ENCODE measurements around the gene ARPC1B.
"Not testable (repeated sequence)": the region's sequence is repeated elsewhere in the genome, so short reads cannot be mapped to it uniquely, and the experiment has no call there.

The ARPC1B gene

DNA sequence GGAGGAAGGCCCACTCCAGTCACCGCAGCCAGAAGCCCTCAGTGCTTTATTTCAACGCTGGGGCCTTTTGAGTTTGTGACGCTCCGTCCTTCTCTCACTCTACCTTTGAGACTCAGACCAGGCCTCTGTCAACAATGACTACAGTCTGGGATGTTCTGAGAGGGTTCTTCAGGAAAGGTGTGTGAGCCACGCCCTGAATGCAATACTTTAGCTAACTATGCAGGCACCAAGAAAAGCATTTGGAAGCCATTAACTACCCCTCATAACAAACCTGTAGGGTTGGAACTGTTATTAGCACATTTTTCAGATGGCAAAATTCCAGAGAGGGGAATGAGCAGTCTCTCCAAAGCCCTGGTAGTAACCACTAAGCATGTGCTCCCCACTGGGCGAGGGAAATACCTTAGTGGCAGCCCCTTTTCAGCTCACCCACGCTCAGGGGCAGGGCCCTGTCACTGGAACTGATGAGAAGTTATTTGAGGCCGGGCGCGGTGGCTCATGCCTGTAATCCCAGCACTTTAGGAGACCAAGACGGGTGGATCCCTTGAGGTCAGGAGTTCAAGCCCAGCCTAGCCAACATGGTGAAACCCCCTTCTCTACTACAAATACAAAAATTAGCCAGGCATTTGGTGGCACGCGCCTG, 5.7 kb upstream of the ARPC1B start:
- DNase-seq (ENCODE audit: low read depth, low spot score) = no peak

DNA sequence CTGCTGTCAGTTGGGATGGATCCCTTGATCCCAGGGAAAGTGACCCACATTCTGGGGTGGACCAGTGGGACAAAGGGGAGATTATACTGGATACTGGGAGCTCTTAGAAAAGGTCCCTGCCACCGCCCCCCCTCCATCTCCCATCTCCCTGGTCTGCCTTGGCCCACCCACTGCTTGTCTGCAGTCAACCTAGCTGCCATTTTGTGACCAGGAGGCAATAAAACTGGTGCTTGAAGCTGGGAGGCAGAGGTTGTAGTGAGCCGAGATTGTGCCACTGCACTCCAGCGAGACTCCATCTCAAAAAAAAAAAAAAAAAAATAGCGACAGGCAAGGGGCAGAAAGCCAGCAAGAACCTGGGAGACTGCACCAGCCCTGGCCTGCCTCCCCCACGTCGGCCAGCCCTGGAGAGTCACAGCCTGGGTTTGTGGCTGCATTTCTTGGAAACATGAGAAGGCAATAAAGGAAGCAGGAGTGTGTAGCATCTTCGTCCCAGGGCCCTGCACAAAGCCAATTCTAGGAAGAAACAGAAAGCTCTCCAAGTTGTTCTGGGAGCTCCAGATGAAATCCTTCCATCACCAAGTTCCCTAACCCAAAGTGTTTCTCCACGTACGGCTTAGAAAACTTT, 4.7 kb upstream of the ARPC1B start:
- no peak for DNase-seq (ENCODE audit: low read depth, low spot score)

DNA sequence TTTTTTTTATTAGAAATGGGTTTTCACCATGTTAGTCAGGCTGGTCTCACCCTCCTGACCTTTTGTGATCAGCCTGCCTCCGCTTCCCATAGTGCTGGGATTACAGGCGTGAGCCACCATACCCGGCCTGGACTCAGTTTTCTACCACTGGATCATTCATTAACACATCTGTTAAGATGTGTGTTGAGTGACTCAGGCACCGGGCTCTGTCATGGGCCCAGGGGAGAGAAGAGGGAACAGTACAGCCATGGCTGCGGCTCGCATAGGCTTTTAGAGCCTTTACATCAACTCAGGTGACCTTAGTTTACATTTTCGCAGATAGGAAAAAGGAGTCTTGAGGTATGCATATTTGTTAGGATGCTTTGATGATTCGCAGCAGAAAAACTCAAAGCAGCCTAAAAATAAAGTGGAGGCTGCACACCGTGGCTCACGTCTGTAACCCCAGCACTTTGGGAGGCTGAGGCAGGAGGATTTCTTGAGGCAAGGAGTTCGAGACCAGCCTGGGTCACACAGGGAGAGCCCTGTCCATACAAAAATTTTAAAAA, 3.1 kb upstream of the ARPC1B start:
- no peak for DNase-seq (ENCODE audit: low read depth, low spot score)

DNA sequence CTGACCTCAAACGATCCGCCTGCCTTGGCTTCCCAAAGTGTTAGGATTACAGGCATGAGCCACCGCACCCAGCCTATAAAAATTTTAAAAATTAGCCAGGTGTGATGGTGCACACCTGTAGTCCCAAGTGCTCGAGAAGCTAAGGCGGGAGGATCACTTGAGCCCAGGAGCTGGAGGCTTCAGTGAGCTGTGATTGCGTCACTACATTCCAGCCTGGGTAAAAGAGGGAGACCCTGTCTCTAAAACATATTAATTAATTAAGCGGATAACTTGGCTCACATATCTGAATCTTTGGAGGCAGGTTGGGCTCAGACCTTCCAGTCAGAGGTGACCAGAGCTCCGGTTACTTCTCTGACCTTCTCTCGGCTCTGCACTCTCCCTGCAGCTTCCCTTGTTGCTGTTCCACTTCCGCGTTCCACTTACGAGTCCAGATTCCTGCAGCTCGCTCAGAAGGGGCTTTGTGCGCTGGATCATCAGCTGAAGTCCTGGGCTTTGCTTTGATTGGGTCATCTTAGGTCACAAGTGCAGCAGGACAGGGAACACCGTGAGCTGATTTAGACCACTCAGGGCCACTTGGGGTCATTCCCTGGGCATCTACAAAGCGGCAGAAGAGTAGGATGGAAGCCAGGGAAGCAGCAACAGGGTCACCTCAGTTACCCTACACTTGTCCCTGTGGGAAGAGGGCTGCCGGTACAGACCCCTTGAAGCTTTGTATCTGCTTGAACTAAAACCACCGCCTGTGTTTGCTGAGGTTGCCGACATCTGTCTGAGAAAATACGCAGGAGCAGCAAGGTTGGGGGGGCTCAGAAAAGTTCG, 2.0 kb upstream of the ARPC1B start:
- no peak for DNase-seq (ENCODE audit: low read depth, low spot score)

DNA sequence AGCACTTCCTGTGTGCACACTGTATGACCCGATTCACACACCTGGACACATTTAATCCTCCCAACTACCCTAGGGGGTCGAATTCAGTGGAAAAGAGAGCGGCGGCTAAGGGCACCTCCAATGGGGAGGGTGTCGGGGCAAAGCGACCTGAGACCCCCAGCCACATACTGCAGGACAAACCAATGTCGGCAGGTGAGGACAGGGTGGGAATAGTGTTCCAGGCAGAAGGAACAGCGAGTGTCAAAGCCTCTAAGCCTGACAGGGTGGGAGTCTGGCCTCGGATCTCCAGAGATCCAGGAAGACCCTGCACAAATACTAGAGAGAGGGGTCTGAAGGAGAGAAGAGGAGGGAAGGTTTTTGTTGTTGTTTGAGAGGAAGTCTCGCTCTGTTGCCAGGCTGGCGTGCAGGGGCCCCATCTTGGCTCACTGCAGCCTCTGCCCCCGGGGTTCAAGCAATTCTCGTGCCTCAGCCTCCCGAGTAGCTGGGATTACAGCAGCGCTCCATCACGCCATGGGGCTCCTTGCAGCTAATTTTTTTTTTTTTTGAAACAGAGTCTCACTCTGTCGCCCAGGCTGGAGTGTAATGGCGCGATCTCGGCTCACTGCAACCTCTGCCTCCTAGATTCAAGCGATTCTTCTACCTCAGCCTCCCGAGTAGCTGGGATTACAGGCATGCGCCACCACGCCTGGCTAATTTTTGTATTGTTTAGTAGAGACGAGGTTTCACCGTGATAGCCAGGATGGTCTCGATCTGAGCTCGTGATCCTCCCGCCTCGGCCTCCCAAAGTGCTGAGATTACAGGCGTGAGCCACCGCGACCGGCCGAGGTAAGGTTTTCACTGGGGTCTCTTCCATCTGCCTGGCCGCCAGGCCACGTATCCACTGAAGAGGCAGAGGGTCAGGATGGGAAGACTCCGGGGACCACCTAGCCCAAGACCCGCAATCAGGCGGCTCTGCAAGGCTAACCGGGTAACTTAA, 1.2 kb upstream of the ARPC1B start:
- no peak for DNase-seq (ENCODE audit: low read depth, low spot score)

DNA sequence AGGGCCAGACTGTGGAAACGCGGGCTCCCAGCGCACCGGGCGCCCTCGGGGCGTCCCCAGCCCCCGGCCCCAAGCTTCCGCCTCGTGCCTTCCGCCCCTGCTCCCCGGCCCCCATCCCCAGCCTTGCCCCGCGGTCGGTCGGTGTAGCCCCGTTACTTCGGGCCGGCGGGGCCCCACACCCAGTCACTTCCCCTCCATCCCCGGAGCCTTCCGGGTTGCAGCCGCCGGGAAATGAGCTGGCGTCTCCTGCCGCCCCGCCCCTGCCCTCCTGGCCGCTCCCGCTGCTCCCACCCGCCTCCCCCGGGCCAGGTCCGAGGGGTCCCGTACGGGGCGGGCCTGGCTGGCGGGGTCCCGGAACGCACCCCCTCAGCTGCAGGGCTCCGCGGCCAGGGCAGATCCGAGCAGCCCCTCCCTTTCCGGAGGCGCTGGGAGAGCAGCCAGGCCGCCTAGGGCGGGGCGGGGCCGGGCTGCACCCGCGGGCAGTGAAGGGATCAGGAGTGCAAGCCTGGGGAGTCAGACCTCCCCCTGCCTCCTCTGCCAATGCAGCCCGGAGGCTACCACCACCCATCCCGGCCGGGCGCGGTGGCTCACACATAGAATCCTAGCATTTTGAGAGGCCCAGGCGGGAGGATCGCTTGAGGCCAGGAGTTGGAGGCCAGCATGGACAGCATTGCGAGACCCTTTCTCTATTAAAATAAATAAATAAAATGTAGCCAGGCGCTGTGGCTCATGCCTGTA, 709 bp downstream of the ARPC1B start:
- peak; percentile 31 for DNase-seq (ENCODE audit: low read depth, low spot score)

DNA sequence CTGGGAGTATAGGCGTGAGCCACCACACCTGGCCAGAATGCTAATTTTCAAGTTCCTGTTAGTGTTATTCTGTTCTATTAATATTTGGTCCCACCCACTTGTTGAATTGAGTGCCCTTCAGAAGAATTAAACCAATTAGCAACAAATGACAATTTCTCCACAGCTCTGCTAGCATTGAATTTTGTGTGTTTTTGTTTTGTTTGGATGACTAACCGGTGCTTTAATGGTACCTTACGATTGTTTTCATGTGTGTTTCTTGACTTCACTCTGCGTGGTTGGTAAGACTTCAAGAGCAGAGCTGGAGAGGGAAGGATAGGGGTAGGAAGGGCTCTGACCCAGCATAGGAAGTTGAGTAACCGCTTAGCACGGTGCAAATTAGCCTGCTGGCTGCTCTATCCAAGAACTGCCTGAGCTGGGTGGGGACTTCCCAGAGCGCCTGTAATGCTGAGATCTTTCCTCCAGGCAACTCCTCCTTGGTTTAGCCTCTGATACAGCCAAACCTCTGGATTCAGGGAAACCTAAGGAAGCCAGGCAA, 4.6 kb downstream of the ARPC1B start:
- no peak for DNase-seq (ENCODE audit: low read depth, low spot score)

DNA sequence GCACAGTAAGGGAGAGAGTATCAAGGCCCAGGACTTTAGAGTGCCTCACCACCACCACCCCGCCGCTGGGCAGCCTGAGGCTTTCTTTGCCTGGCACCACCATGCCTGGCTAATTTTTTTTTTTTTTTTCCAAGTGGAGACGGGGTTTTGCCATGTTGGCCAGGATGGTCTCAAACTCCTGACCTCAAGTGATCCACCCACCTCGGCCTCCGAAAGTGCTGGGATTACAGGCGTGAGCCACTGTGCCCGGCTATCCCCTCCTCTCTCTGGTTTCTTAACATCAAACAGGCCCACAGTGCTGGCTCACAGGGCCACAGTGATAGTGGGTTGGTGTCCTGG, 5.1 kb downstream of the ARPC1B start:
- DNase-seq (ENCODE audit: low read depth, low spot score) = not testable (repeated sequence)

DNA sequence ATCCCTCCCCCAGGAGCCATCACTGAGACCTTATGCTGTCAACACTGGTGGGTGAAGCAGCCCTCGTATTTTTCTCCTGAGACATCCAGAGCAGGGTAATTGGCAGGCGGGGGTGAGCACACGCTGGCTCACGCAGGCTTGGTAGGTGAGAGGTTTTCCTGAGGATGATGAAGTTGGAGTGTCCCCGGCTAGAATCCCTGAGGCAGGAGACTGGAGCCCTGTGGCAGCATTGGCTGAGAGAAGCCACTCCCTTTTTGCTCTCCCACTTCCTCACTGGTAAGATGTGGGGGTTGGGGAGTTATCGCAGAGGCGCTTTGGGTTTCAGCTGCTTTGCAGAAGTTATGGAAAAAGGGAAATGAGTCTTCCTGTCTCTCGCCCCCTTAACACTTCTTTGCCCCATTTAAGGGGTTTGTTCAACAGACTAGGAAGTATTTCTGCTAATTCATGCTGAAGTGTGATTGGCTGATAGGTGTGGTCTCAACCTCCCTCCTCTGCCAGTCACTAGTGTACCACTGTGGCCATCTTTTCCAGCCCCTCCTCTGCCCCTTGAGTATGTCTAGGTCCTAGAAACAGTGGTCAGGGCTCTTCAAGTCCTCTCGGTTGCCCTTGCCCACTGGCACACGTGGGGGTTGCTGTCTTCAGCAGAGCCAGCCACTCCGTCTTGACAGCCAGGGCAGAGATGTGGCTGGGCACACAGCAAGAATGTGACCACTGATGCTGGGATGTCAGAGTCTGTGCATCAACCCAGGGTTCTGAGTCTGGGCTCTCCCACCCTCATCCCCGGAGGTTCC, 5.7 kb downstream of the ARPC1B start:
- no peak for DNase-seq (ENCODE audit: low read depth, low spot score)

DNA sequence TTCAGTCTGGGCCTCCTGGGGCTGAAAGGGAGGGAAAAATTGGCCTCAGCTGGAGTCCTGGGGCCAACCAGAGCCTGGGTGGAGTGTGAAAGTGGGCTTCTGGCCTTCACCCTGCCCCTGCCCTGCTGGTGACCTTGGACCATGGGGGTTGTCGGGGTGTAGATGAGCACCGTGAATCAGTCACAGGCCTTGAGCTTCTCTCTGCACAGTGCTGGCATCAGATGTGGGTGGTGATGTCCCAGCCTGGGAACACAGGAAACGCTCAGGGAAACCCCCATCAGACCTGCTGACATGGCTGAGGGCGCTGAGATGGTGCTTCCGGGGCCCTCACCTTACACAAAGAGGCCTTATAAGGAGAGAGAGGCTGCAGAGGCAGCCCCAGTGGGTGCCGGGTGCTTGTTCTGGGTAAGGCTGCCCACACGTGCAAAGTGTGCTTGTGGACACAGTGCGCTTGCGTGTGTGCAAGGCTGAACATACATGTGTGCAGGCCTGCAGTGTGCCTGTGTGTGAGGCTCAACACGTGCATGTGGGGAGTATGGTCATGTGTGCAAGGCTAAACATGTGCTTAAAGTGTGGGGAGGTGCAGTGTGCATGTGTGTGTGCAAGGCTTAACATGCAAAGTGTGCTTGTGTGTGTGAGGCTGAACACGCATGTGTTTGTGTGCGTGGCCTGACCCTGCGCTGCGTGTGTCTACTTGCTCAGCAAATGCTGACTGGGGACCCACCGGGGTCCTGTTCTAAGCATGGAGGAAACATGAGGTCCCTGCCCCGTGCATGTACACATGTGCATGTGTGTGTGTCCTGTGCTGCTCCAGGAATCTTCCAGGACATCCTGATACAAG, 6.5 kb downstream of the ARPC1B start:
- peak; percentile 81 for DNase-seq (ENCODE audit: low read depth, low spot score)

DNA sequence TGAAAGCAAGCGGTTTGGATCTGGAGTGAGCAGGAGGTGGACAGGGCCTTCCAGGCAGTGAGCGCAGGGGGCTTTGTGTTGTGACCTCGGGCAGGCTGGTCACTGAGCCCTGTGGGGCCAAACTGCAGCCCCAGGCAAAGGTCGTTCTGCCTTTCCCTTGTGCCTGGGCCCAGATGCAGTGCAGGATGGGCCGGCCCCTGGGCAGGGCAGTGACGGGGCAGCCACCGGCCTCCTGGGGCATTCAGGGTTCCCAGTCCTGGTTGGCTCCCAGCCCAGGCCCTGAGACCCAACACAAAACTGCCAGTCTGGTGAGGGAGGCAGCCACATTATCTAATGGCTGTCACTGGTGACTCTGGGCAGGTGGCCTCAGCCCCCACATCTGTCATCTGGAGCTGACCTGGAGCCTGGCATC, 7.1 kb downstream of the ARPC1B start:
- DNase-seq (ENCODE audit: low read depth, low spot score) = no peak

DNA sequence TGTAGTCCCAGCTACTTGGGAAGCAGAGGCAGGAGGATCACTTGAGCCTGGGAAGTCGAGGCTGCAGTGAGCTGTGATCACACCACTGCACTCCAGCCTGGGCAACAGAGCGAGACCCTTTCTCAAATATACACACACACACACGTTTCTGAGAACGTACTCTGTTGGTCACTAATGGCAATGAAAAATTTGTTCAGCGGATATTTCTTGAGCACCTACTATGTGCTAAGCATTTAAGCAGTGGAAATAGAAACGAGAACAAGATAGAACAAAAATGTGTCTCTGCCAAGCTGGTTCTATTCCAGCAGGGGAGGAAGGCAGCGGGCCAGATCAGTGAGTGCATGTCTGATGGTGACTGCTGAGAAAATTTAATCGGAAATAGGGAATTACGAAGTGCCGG, 8.7 kb downstream of the ARPC1B start:
- DNase-seq (ENCODE audit: low read depth, low spot score) = no peak

DNA sequence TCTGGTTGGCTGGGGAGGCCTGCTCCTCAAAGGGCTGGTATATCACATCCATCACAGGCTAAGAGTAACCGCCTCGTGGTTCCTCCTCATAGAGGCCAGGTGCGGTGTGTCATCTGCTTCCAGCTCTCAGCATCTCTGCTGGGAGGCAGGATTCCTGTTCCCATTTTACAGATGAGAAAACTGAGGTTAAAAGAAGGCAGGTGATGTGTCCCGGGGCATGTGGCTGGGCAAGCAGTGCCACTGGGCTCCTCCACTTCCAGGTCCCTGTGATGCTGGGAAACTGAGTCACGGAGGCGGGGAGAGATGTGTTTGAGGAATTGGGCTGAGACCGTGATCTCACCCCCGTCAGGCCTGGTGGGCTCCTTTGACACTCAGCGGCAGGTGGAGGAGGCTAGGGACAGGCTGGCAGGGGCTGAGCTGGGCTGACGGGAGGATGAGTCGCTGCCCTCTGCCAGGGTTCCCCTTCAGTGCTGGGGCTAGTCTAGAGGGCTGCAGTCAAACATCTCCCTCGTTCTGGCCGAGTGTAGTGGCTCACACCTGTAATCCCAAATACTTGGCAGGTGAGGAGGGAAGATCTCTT, 9.4 kb downstream of the ARPC1B start:
- DNase-seq (ENCODE audit: low read depth, low spot score) = no peak

DNA sequence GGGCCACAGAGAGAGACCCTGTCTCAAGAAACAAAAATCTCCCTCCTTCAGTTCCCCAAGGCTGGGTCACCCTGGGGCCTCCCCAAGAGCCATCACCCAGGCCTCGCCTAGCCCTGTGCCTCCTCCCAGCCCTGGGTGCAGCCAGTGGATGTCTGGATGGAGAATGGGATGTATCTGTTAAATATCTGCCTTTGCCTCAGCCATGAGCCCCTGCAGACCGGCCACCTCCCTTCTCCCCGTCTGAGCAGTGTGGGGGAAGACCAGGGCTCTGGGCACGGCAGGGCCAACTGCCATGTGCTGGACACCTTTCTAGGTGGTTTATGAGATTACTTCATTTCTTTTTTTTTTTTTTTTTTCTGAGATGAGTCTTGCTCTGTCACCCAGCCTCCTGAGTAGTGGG, 10.0 kb downstream of the ARPC1B start:
- no peak for DNase-seq (ENCODE audit: low read depth, low spot score)

DNA sequence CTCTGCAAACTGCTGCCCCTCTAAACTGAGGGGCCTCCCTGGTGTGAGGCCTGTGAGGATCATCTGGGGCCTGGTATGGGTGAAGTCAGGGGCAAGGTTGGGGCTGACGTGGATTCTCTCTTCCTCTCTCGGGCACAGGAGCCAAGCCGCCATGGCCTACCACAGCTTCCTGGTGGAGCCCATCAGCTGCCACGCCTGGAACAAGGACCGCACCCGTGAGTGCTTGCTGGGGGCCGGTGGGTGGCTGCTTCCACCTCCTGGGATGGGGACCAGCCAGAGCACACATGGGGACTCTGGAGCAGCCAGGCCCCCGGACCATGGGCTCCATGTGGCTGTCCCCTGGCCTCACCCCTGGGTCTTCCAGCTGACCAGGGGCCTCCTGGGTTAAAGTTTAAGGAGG, 11.0 kb downstream of the ARPC1B start:
- DNase-seq (ENCODE audit: low read depth, low spot score) = no peak

DNA sequence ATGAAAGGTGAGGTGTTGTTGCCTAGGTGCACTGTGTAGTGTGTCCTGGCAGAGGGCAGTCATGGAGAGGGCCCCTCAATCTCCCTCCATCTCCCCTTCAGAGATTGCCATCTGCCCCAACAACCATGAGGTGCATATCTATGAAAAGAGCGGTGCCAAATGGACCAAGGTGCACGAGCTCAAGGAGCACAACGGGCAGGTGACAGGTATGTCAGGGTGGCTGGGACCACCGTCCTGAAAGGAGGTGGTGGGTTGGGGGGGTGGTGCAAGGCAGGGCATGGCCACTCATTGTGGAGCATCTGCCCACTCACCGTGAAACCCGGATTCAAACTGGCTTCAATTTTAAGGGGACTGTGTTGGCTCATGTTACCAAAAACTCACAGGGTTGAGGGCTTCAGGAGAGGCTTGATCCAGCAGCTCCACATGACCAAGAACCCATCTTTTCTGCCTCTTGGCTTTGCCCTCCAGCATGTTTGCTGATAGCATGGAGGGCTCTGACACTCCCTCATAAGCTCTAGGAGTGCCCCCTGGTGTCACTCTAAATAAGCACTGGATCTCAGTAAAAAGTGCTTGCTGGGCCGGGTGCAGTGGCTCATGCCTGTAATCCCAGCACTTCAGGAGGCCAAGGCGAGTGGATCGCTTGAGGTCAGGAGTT, 12.2 kb downstream of the ARPC1B start:
- DNase-seq (ENCODE audit: low read depth, low spot score) = no peak

DNA sequence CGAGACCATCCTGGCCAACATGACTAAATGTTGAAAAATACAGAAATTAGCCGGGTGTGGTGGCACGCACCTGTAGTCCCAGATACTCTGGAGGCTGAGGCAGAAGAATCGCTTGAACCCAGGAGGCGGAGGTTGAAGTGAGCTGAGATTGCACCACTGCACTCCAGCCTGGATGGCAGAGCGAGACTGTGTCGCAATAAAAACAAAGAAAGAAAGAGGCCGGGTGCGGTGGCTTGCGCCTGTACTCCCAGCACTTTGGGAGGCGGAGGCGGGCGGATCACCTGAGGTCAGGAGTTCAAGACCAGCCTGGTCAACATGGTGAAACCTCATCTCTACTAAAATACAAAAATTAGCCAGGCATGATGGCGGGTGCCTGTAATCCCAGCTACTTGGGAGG, 12.7 kb downstream of the ARPC1B start:
- DNase-seq (ENCODE audit: low read depth, low spot score) = not testable (repeated sequence)

DNA sequence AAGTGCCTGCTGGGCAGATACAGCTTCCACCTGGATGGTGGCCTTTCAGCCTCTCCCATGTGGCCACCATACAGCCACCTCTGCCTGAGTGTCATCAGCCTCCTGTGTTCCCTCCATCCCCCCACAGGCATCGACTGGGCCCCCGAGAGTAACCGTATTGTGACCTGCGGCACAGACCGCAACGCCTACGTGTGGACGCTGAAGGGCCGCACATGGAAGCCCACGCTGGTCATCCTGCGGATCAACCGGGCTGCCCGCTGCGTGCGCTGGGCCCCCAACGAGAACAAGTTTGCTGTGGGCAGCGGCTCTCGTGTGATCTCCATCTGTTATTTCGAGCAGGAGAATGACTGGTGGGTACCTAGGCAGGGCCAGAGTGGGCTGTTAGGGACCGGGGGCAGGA, 13.4 kb downstream of the ARPC1B start:
- DNase-seq (ENCODE audit: low read depth, low spot score) = no peak
